HepG2 (cell line): ENCODE results near the gene REELD1.

Source experiments
- CEBPB ChIP-seq: IDR thresholded peaks from 2 replicates; pipeline ENCODE4 v1.6.1; 2011; ENCODE audit warnings: low read depth, low read length, improper control_type of control experiment, borderline replicate concordance
- ELF4 ChIP-seq: sonication (generic); formaldehyde crosslinking; IDR thresholded peaks from 2 replicates; pipeline ENCODE4 v1.5.0; 2020; ENCODE audit warnings: missing genetic modification reagents, mild to moderate bottlenecking, moderate library complexity, borderline replicate concordance
- FOSL1 ChIP-seq: sonication (generic); formaldehyde crosslinking; IDR thresholded peaks from 2 replicates; pipeline ENCODE4 v1.9.0; 2021; ENCODE audit warnings: missing genetic modification reagents, borderline replicate concordance
- HOXA7 ChIP-seq: sonication (generic); formaldehyde crosslinking; IDR thresholded peaks from 2 replicates; pipeline ENCODE4 v1.8.1; 2022; ENCODE audit warnings: mild to moderate bottlenecking, missing genetic modification reagents, moderate library complexity
- JUNB ChIP-seq: sonication (generic); formaldehyde crosslinking; IDR thresholded peaks from 2 replicates; pipeline ENCODE4 v1.8.0; 2022; ENCODE audit warnings: missing genetic modification reagents, mild to moderate bottlenecking, borderline replicate concordance
- KAT7 ChIP-seq: IDR thresholded peaks from 2 replicates; pipeline ENCODE4 v1.6.1; 2018; ENCODE audit warnings: borderline replicate concordance, missing compliant biosample characterization
- PITX1 ChIP-seq: sonication (generic); formaldehyde crosslinking; IDR thresholded peaks from 2 replicates; pipeline ENCODE4 v1.5.1; 2020; ENCODE audit warnings: mild to moderate bottlenecking, missing genetic modification reagents
- RERE ChIP-seq: IDR thresholded peaks from 2 replicates; pipeline ENCODE4 v1.6.1; 2016; ENCODE audit warnings: low read depth, missing genetic modification reagents, missing compliant biosample characterization
- RNF2 ChIP-seq: fragments of 450-650 bp; conservative IDR thresholded peaks from 2 replicates; pipeline ENCODE4 v1.6.1; 2016; ENCODE audit warnings: low read depth
- SMC3 ChIP-seq: IDR thresholded peaks from 2 replicates; pipeline ENCODE4 v1.6.1; 2011; ENCODE audit warnings: low read length, improper control_type of control experiment
- ZNF121 ChIP-seq: sonication (generic); formaldehyde crosslinking; IDR thresholded peaks from 2 replicates; pipeline ENCODE4 v1.5.0; 2020; ENCODE audit warnings: mild to moderate bottlenecking, missing genetic modification reagents
- ZNF678 ChIP-seq: sonication (generic); formaldehyde crosslinking; IDR thresholded peaks from 2 replicates; pipeline ENCODE4 v1.4.0; 2020; ENCODE audit warnings: mild to moderate bottlenecking, missing genetic modification reagents
- TF ChIP-seq, protein P1 (sequence below): sonication (generic); formaldehyde crosslinking; IDR thresholded peaks from 2 replicates; pipeline ENCODE4 v1.5.0; 2020; ENCODE audit warnings: mild to moderate bottlenecking, missing genetic modification reagents, moderate library complexity
- TF ChIP-seq, protein P2 (sequence below): sonication (generic); formaldehyde crosslinking; IDR thresholded peaks from 2 replicates; pipeline ENCODE4 v1.4.0; 2020; ENCODE audit warnings: missing genetic modification reagents

- TF ChIP-seq PITX1 (CRISPR knock-in tag) (no peak), HOXA7 (CRISPR knock-in tag) (no peak), JUNB (CRISPR knock-in tag) (no peak), RERE (CRISPR knock-in tag) (no peak), SMC3 (no peak), RNF2 (no peak), FOSL1 (no peak), KAT7 (CRISPR knock-in tag) (no peak), ZNF678 (CRISPR knock-in tag) (no peak), ZNF121 (CRISPR knock-in tag) (no peak), CEBPB (no peak), ELF4 (CRISPR knock-in tag) (no peak)
- TF ChIP-seq, protein P1, sequence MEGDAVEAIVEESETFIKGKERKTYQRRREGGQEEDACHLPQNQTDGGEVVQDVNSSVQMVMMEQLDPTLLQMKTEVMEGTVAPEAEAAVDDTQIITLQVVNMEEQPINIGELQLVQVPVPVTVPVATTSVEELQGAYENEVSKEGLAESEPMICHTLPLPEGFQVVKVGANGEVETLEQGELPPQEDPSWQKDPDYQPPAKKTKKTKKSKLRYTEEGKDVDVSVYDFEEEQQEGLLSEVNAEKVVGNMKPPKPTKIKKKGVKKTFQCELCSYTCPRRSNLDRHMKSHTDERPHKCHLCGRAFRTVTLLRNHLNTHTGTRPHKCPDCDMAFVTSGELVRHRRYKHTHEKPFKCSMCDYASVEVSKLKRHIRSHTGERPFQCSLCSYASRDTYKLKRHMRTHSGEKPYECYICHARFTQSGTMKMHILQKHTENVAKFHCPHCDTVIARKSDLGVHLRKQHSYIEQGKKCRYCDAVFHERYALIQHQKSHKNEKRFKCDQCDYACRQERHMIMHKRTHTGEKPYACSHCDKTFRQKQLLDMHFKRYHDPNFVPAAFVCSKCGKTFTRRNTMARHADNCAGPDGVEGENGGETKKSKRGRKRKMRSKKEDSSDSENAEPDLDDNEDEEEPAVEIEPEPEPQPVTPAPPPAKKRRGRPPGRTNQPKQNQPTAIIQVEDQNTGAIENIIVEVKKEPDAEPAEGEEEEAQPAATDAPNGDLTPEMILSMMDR (CRISPR knock-in tag), result no peak
- TF ChIP-seq, protein P2, sequence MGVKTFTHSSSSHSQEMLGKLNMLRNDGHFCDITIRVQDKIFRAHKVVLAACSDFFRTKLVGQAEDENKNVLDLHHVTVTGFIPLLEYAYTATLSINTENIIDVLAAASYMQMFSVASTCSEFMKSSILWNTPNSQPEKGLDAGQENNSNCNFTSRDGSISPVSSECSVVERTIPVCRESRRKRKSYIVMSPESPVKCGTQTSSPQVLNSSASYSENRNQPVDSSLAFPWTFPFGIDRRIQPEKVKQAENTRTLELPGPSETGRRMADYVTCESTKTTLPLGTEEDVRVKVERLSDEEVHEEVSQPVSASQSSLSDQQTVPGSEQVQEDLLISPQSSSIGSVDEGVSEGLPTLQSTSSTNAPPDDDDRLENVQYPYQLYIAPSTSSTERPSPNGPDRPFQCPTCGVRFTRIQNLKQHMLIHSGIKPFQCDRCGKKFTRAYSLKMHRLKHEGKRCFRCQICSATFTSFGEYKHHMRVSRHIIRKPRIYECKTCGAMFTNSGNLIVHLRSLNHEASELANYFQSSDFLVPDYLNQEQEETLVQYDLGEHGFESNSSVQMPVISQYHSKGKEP (CRISPR knock-in tag), result no peak
These were observed 10.1 kb downstream of the REELD1 start for GRCh38 chr4:146224326-146224966.
